ENCODE measurements around the gene RERG.

DNA sequence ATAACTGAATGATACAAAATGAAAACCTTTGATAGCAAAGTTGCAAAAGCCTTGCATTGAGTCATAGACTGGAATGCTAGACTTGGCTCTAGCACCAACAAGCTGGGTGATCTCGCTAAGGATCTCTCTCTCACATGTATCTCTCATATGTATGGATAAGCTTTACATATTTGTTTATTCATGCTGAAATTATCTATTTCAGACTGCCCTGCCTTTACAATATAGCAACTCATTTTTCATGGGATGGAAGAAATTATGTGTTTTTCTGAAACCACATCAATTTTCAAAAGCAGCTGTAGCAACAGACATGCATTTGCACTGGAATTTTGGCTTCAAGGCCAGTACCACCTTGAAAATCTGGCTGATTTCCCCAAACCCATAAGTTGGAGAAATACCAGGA lies 11.4 kb downstream of the RERG start:
- TF ChIP-seq, protein P1, sequence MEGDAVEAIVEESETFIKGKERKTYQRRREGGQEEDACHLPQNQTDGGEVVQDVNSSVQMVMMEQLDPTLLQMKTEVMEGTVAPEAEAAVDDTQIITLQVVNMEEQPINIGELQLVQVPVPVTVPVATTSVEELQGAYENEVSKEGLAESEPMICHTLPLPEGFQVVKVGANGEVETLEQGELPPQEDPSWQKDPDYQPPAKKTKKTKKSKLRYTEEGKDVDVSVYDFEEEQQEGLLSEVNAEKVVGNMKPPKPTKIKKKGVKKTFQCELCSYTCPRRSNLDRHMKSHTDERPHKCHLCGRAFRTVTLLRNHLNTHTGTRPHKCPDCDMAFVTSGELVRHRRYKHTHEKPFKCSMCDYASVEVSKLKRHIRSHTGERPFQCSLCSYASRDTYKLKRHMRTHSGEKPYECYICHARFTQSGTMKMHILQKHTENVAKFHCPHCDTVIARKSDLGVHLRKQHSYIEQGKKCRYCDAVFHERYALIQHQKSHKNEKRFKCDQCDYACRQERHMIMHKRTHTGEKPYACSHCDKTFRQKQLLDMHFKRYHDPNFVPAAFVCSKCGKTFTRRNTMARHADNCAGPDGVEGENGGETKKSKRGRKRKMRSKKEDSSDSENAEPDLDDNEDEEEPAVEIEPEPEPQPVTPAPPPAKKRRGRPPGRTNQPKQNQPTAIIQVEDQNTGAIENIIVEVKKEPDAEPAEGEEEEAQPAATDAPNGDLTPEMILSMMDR (IDR thresholded peaks at IDR 0.05 in 4 of 5, conservative IDR thresholded peaks at IDR 0.05 in 1 of 5) = no peak
- no peak for TF ChIP-seq POLR2A (IDR thresholded peaks at IDR 0.05)

Measured in gastrocnemius medialis (tissue), 4 donors.